Esophagus muscularis mucosa (tissue), 4 donors: Measurements from ENCODE around the gene QDPR. TPM values are rescaled to one million over a fixed set of nuclear protein-coding genes. Genes with fewer than 3 reads are reported as not detected.

Source experiments
- DNase-seq: peaks from one replicate; pipeline ENCODE4 v3.0.0-alpha.2; 2017; ENCODE audit errors: extremely low spot score
- H3K27ac ChIP-seq, 4 donors: fragments of 200-600 bp; sonication (generic); replicated peaks in 1 of 4; 1 replicate in 3 of 4; 2 replicates in 1 of 4; pipeline ENCODE4 v1.5.1; 2016 to 2019; ENCODE audit warnings: mild to moderate bottlenecking in 1 of 4
- H3K27me3 ChIP-seq, 4 donors: fragments of 200-600 bp; sonication (generic); one replicate each; pipeline versions ENCODE4 v1.5.1 to v1.6.0; 2016 to 2019
- H3K36me3 ChIP-seq, 4 donors: fragments of 200-600 bp; sonication (generic); one replicate each; pipeline ENCODE4 v1.5.1; 2016 to 2019
- H3K4me1 ChIP-seq, 4 donors: fragments of 200-600 bp; sonication (generic); one replicate each; pipeline ENCODE4 v1.5.1; 2016 to 2019
- H3K4me3 ChIP-seq, 4 donors: fragments of 200-600 bp; sonication (generic); 1 replicate in 2 of 4; 2 replicates in 2 of 4; pipeline ENCODE4 v1.5.1; 2016 to 2019; ENCODE audit warnings: mild to moderate bottlenecking in 4 of 4, moderate library complexity in 1 of 4
- H3K9me3 ChIP-seq, 4 donors: fragments of 200-600 bp; sonication (generic); 1 replicate in 3 of 4; 2 replicates in 1 of 4; pipeline ENCODE4 v1.5.1; 2016 to 2019
- CTCF ChIP-seq, 3 experiments: fragments of 200-600 bp in 2 of 3; fragments of 450-650 bp in 1 of 3; sonication (generic) in 2 of 3; IDR thresholded peaks; one replicate each; pipeline ENCODE4 v1.5.1; 2017 to 2019; ENCODE audit warnings: antibody characterized with exemption in 3 of 3, mild to moderate bottlenecking in 2 of 3, moderate library complexity in 1 of 3
- EP300 ChIP-seq: sonication (generic); formaldehyde crosslinking; IDR thresholded peaks from one replicate; pipeline ENCODE4 v1.6.1; 2017; ENCODE audit warnings: antibody characterized with exemption
- POLR2A ChIP-seq: fragments of 450-650 bp; IDR thresholded peaks from one replicate; pipeline ENCODE4 v1.6.1; 2017; ENCODE audit warnings: antibody characterized with exemption, moderate library complexity, mild to moderate bottlenecking, low read depth
- POLR2AphosphoS5 ChIP-seq, 2 donors: sonication (generic); formaldehyde crosslinking; IDR thresholded peaks; one replicate each; pipeline ENCODE4 v1.6.1; 2017; ENCODE audit warnings: antibody characterized with exemption in 2 of 2
- WGBS: methylation state at CpG from one replicate; pipeline ENCODE4 v1.1.5; 2018; 5-methylcytosine and 5-hydroxymethylcytosine counted together
- intact Hi-C: fragments of 100-400 bp; cut with DNase I; formaldehyde crosslinking; loops from one replicate; pipeline ENCODE4 v1.15.1; 2023
- total RNA-seq, 4 donors: library from RNA; depleted of rRNA; stranded (reverse); fragments of >200 nt; gene quantifications; one replicate each; pipeline versions ENCODE4 v1.1.0 to v1.2.1, GENCODE V29; 2016

Gene QDPR
- total RNA-seq, 4 donors from 2014 or later = 6.4 to 12.7 (median 9.7) TPM

- Histone ChIP-seq H3K9me3 (peaks cover 0 to 17% (median 7%) of the 10 kb centered on the region in 4 donors), H3K4me3 (no peak overlapping the region), H3K36me3 (peaks cover 0 to 36% (median 0%) of the 10 kb centered on the region in 4 donors), H3K4me1 (no peaks in the 10 kb centered on the region), H3K27me3 (no peaks in the 10 kb centered on the region), H3K27ac (no peak overlapping the region)
- no peak for DNase-seq
- intact Hi-C loops = loop anchor here (10.0 kb wide), 1 partner anchor 1192 kb away; no protein-coding TSS in a partner anchor
- 73% methylated on average over 3 of the region's 3 CpGs for WGBS
- TF ChIP-seq CTCF (IDR thresholded peaks at IDR 0.05) (no peak), EP300 (no peak), POLR2A (no peak), POLR2AphosphoS5 (IDR thresholded peaks at IDR 0.05) (no peak)
Measured at GRCh38 chr4:17476853-17477252, 35.0 kb downstream of the QDPR start.

GRCh38 chr4:17475481-17475880 is 36.4 kb downstream of the QDPR start:
- DNase-seq = no peak
- Histone ChIP-seq H3K4me1 (no peaks in the 10 kb centered on the region), H3K27ac (no peak overlapping the region), H3K36me3 (peaks cover 0 to 24% (median 0%) of the 10 kb centered on the region in 4 donors), H3K27me3 (no peaks in the 10 kb centered on the region), H3K4me3 (no peak overlapping the region), H3K9me3 (peaks cover 0 to 9% (median 3%) of the 10 kb centered on the region in 4 donors)
- TF ChIP-seq EP300 = no peak
- no peak for TF ChIP-seq POLR2A
- intact Hi-C loops = loop anchor here (10.0 kb wide), 1 partner anchor 1191 kb away; no protein-coding TSS in a partner anchor

- no peaks in the 10 kb centered on the region for H3K36me3 ChIP-seq
- DNase-seq = no peak
- no peaks in the 10 kb centered on the region for H3K9me3 ChIP-seq
- WGBS = 75% methylated on average over 11 of the region's 11 CpGs
- no peaks in the 10 kb centered on the region for H3K27me3 ChIP-seq
- TF ChIP-seq EP300 = no peak
- TF ChIP-seq POLR2A = no peak
- TF ChIP-seq POLR2AphosphoS5 (IDR thresholded peaks at IDR 0.05) = no peak
- no peak for TF ChIP-seq CTCF (IDR thresholded peaks at IDR 0.05)
- no peak overlapping the region for H3K4me3 ChIP-seq
- H3K4me1 ChIP-seq = no peaks in the 10 kb centered on the region
- no peak overlapping the region for H3K27ac ChIP-seq
- intact Hi-C loops = loop anchor here (5.0 to 10.0 kb wide), 2 partner anchors 123 to 1185 kb away; no protein-coding TSS in a partner anchor
Measured at GRCh38 chr4:17469931-17470674, 41.8 kb downstream of the QDPR start.

- Histone ChIP-seq H3K27me3 (no peaks in the 10 kb centered on the region), H3K9me3 (no peaks in the 10 kb centered on the region), H3K4me1 (no peaks in the 10 kb centered on the region), H3K4me3 (no peak overlapping the region), H3K27ac (no peak overlapping the region), H3K36me3 (no peaks in the 10 kb centered on the region)
- DNase-seq = no peak
- TF ChIP-seq POLR2A (no peak), CTCF (IDR thresholded peaks at IDR 0.05) (peak in 2 of 3 experiments; percentile 29 to 55)
- WGBS = 62% methylated on average over 9 of the region's 9 CpGs
- intact Hi-C loops = no loop called here
Measured at GRCh38 chr4:17468619-17469221, 43.2 kb downstream of the QDPR start.

- Histone ChIP-seq H3K27ac (no peak overlapping the region), H3K9me3 (no peaks in the 10 kb centered on the region), H3K27me3 (no peaks in the 10 kb centered on the region), H3K4me3 (no peak overlapping the region), H3K36me3 (peaks cover 0 to 2% (median 1%) of the 10 kb centered on the region in 4 donors), H3K4me1 (no peaks in the 10 kb centered on the region)
- 78% methylated on average over 1 of the region's 1 CpG for WGBS
- no peak for TF ChIP-seq CTCF (IDR thresholded peaks at IDR 0.05)
- TF ChIP-seq EP300 = no peak
- TF ChIP-seq POLR2AphosphoS5 (IDR thresholded peaks at IDR 0.05) = no peak
- TF ChIP-seq POLR2A = no peak
- no peak for DNase-seq
- intact Hi-C loops = no loop called here
Measured at GRCh38 chr4:17463606-17464005, 48.3 kb downstream of the QDPR start.
